HepG2 (cell line): ENCODE data around the gene FKBP5. TPM values are rescaled to one million over a fixed set of nuclear protein-coding genes. Genes with fewer than 3 reads are reported as not detected.
A peak's percentile ranks its signal among the peaks of the same experiment; 100 is the strongest.

Experiments used
- CENPBD1 ChIP-seq: sonication (generic); formaldehyde crosslinking; IDR thresholded peaks from 2 replicates; pipeline ENCODE4 v1.8.0; 2022; ENCODE audit warnings: missing genetic modification reagents, low read depth, mild to moderate bottlenecking, borderline replicate concordance
- DNMT1 ChIP-seq: sonication (generic); formaldehyde crosslinking; IDR thresholded peaks from 2 replicates; pipeline ENCODE4 v1.5.1; 2020; ENCODE audit warnings: mild to moderate bottlenecking, missing genetic modification reagents
- FOXA1 ChIP-seq, 2 experiments: fragments of 450-650 bp in 1 of 2; sonication (generic) in 1 of 2; formaldehyde crosslinking in 1 of 2; IDR thresholded peaks; 2 replicates each; pipeline versions ENCODE4 v1.4.0 to v1.6.1; 2016 to 2020; ENCODE audit warnings: missing genetic modification reagents in 1 of 2
- FOXO1 ChIP-seq: sonication (generic); formaldehyde crosslinking; IDR thresholded peaks from 2 replicates; pipeline ENCODE4 v1.4.0; 2020; ENCODE audit warnings: missing genetic modification reagents
- HDAC1 ChIP-seq: sonication (generic); formaldehyde crosslinking; IDR thresholded peaks from 2 replicates; pipeline ENCODE4 v1.5.1; 2020; ENCODE audit warnings: mild to moderate bottlenecking, missing genetic modification reagents
- HDAC2 ChIP-seq: sonication (generic); formaldehyde crosslinking; IDR thresholded peaks from 2 replicates; pipeline ENCODE4 v1.4.0; 2020; ENCODE audit warnings: missing genetic modification reagents
- HNRNPLL ChIP-seq: fragments of 200-400 bp; formaldehyde crosslinking; IDR thresholded peaks from 2 replicates; pipeline ENCODE4 v1.6.1; 2017; ENCODE audit warnings: mild to moderate bottlenecking, low read depth, low read length; ENCODE audit not compliant: poor library complexity, severe bottlenecking
- KDM5B ChIP-seq: sonication (generic); formaldehyde crosslinking; IDR thresholded peaks from 2 replicates; pipeline ENCODE4 v1.4.0; 2020; ENCODE audit warnings: missing genetic modification reagents, mild to moderate bottlenecking, borderline replicate concordance
- NONO ChIP-seq, 2 experiments: fragments of 450-650 bp in 1 of 2; sonication (generic) in 1 of 2; formaldehyde crosslinking in 1 of 2; IDR thresholded peaks in 1 of 2; conservative IDR thresholded peaks in 1 of 2; 2 replicates each; pipeline versions ENCODE4 v1.6.1 to v1.8.0; 2017 to 2022; ENCODE audit warnings: mild to moderate bottlenecking in 1 of 2, missing genetic modification reagents in 1 of 2, moderate library complexity in 1 of 2
- NR2C2 ChIP-seq: sonication (generic); formaldehyde crosslinking; IDR thresholded peaks from 2 replicates; pipeline ENCODE4 v1.4.0; 2020; ENCODE audit warnings: missing genetic modification reagents, mild to moderate bottlenecking, moderate library complexity, borderline replicate concordance
- POLR2G ChIP-seq: fragments of 200-400 bp; formaldehyde crosslinking; IDR thresholded peaks from 2 replicates; pipeline ENCODE4 v1.6.1; 2018; ENCODE audit warnings: mild to moderate bottlenecking, low read depth, low read length, moderate library complexity
- RFX1 ChIP-seq: fragments of 450-650 bp; IDR thresholded peaks from 2 replicates; pipeline ENCODE4 v1.6.1; 2017
- SMARCC2 ChIP-seq: fragments of 450-650 bp; IDR thresholded peaks from 2 replicates; pipeline ENCODE4 v1.6.1; 2017; ENCODE audit warnings: antibody characterized with exemption, mild to moderate bottlenecking
- SP5 ChIP-seq: IDR thresholded peaks from 2 replicates; pipeline ENCODE4 v1.6.1; 2016; ENCODE audit warnings: low read depth, borderline replicate concordance
- ZBTB33 ChIP-seq: sonication (generic); formaldehyde crosslinking; IDR thresholded peaks from 2 replicates; pipeline ENCODE4 v1.4.0; 2020; ENCODE audit warnings: missing genetic modification reagents
- ZFP82 ChIP-seq: sonication (generic); formaldehyde crosslinking; IDR thresholded peaks from 2 replicates; pipeline ENCODE4 v1.5.1; 2020; ENCODE audit warnings: mild to moderate bottlenecking, missing genetic modification reagents, borderline replicate concordance
- ZNF205 ChIP-seq: IDR thresholded peaks from 2 replicates; pipeline ENCODE4 v1.6.1; 2018; ENCODE audit warnings: missing biosample characterization, missing genetic modification reagents
- ZNF333 ChIP-seq: sonication (generic); formaldehyde crosslinking; IDR thresholded peaks from 2 replicates; pipeline ENCODE4 v1.4.0; 2020; ENCODE audit warnings: mild to moderate bottlenecking, missing genetic modification reagents, borderline replicate concordance
- ZNF83 ChIP-seq: sonication (generic); formaldehyde crosslinking; IDR thresholded peaks from 2 replicates; pipeline ENCODE4 v1.4.0; 2020; ENCODE audit warnings: missing genetic modification reagents, mild to moderate bottlenecking, borderline replicate concordance
- ZNF879 ChIP-seq: sonication (generic); formaldehyde crosslinking; IDR thresholded peaks from 2 replicates; pipeline ENCODE4 v1.8.1; 2023; ENCODE audit warnings: missing genetic modification reagents
- polyA plus RNA-seq, 8 experiments: library from polyadenylated mRNA; depleted of rRNA in 3 of 8; stranded (reverse) in 7 of 8; unstranded in 1 of 8; fragments of >200 nt; fragmentation: Illumina TruSeq in 4 of 8; extraction: Trizol in 4 of 8; gene quantifications; 2 replicates each; pipeline versions ENCODE4 v1.2.1 to v1.2.3, GENCODE V29; 2011 to 2016; ENCODE audit warnings: low read depth in 4 of 8, missing spikeins in 1 of 8, mixed read lengths in 1 of 8; ENCODE audit not compliant: insufficient read depth in 1 of 8
- total RNA-seq, 5 experiments: library from RNA; depleted of rRNA; stranded (reverse); fragments of >200 nt; fragmentation: Illumina TruSeq; extraction: Trizol; gene quantifications; 2 replicates each; pipeline ENCODE4 v1.2.3, GENCODE V29; 2016; ENCODE audit warnings: low read depth in 1 of 5
- TF ChIP-seq, protein P1 (sequence below): sonication (generic); formaldehyde crosslinking; IDR thresholded peaks from 2 replicates; pipeline ENCODE4 v1.8.1; 2023; ENCODE audit warnings: mild to moderate bottlenecking, missing genetic modification reagents
- TF ChIP-seq, protein P2 (sequence below): sonication (generic); formaldehyde crosslinking; IDR thresholded peaks from 2 replicates; pipeline ENCODE4 v1.5.1; 2020; ENCODE audit warnings: mild to moderate bottlenecking, moderate library complexity, missing genetic modification reagents

FKBP5 gene
- total and polyA plus RNA-seq, 2 of the 13 experiments (the other 11 are each of a cell fraction or from before 2014, with no cell fraction given), result 8.0 to 17.4 TPM

DNA sequence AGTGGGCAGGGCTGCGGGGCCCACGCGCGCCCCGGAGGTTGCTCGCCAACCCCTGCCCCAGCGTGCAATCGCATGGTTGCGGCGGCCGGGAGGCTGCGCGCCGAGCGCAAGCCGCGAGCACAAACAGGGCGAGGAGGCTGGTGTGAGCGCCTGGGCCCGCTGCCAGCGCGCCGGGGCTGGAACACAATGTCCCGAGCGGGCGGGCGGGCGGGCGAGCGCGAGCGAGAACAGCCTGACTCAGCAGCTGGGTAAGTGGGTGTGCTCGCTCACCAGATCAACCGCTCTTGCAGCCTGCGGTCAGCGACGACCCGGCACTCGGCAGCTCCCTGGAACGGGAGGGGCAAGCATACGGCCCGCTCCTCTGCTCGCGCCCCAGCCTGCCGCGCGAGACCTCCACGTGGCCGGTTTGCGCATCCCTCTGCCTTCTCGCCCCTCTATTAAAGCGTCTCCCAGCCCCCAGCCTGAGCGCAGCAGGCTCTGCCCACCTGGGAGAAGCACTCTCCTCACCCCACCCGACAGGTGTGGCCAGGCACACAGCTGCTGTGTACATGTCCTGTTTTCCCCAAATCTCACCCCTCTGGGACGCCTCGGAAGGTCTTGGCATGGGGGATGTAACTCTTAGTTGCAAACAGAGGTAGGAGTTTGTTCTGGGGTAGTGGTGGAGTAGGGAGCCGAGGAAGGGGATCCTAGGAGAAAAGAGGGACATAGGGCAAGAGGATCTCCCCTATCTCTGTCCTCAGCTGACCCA lies 39.4 kb upstream of the FKBP5 start (continued):
- TF ChIP-seq SP5, result 0 out of 2 replicates have a peak, but pooled peaks have one; percentile 8
- TF ChIP-seq ZNF879 (CRISPR knock-in tag), result 0 out of 2 replicates have a peak, but pooled peaks have one; percentile 52
- TF ChIP-seq FOXO1 (CRISPR knock-in tag), result 0 out of 2 replicates have a peak, but pooled peaks have one; percentile 35
- TF ChIP-seq, protein P1, sequence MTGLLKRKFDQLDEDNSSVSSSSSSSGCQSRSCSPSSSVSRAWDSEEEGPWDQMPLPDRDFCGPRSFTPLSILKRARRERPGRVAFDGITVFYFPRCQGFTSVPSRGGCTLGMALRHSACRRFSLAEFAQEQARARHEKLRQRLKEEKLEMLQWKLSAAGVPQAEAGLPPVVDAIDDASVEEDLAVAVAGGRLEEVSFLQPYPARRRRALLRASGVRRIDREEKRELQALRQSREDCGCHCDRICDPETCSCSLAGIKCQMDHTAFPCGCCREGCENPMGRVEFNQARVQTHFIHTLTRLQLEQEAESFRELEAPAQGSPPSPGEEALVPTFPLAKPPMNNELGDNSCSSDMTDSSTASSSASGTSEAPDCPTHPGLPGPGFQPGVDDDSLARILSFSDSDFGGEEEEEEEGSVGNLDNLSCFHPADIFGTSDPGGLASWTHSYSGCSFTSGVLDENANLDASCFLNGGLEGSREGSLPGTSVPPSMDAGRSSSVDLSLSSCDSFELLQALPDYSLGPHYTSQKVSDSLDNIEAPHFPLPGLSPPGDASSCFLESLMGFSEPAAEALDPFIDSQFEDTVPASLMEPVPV (CRISPR knock-in tag), result peak; percentile 84
- no peak for TF ChIP-seq RFX1
- 0 out of 2 replicates have a peak, but pooled peaks have one; percentile 13 for TF ChIP-seq NR2C2 (CRISPR knock-in tag)
- peak; percentile 91 for TF ChIP-seq ZNF83 (CRISPR knock-in tag)
- TF ChIP-seq ZFP82, result no peak
- TF ChIP-seq FOXA1 (IDR thresholded peaks at IDR 0.05), result no peak
- TF ChIP-seq FOXA1 (CRISPR knock-in tag; IDR thresholded peaks at IDR 0.05), result peak; percentile 23; the same call in 1 of the 2 replicates
- no peak for TF ChIP-seq SMARCC2
- peak; percentile 59; the same call in 1 of the 2 replicates for TF ChIP-seq HDAC1 (CRISPR knock-in tag)
- TF ChIP-seq HDAC2 (CRISPR knock-in tag), result peak; percentile 26; the same call in 1 of the 2 replicates
- TF ChIP-seq DNMT1, result peak; percentile 53
- TF ChIP-seq ZBTB33 (CRISPR knock-in tag), result no peak
- TF ChIP-seq CENPBD1 (CRISPR knock-in tag), result no peak
- TF ChIP-seq, protein P2, sequence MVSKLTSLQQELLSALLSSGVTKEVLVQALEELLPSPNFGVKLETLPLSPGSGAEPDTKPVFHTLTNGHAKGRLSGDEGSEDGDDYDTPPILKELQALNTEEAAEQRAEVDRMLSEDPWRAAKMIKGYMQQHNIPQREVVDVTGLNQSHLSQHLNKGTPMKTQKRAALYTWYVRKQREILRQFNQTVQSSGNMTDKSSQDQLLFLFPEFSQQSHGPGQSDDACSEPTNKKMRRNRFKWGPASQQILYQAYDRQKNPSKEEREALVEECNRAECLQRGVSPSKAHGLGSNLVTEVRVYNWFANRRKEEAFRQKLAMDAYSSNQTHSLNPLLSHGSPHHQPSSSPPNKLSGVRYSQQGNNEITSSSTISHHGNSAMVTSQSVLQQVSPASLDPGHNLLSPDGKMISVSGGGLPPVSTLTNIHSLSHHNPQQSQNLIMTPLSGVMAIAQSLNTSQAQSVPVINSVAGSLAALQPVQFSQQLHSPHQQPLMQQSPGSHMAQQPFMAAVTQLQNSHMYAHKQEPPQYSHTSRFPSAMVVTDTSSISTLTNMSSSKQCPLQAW, result peak; percentile 73
- no peak for TF ChIP-seq NONO (IDR thresholded peaks at IDR 0.05)
- no peak; the same call in 1 of the 2 replicates for TF ChIP-seq NONO (CRISPR knock-in tag; conservative IDR thresholded peaks at IDR 0.05)
- TF ChIP-seq ZNF205 (CRISPR knock-in tag), result 0 out of 2 replicates have a peak, but pooled peaks have one; percentile 21
- peak; percentile 57; the same call in 1 of the 2 replicates for TF ChIP-seq POLR2G
- no peak for TF ChIP-seq ZNF333 (CRISPR knock-in tag)
- TF ChIP-seq HNRNPLL, result peak; percentile 97
- TF ChIP-seq KDM5B (CRISPR knock-in tag), result peak; percentile 19; the same call in 1 of the 2 replicates
- TF ChIP-seq, all 625 proteins: peak for 187
